GM23338 (cell line): ENCODE data around the gene PCYT2.

Experiments
- CREB1 ChIP-seq: fragments of 250-450 bp; sonication (Bioruptor Pico); IDR thresholded peaks from 2 replicates; pipeline ENCODE4 v1.5.0; 2020; ENCODE audit warnings: low read depth, mild to moderate bottlenecking, moderate library complexity
- ETS1 ChIP-seq: IDR thresholded peaks from 2 replicates; pipeline ENCODE4 v1.6.1; 2016; ENCODE audit warnings: antibody characterized with exemption
- EZH2 ChIP-seq: fragments of 200-600 bp; sonication (generic); IDR thresholded peaks from one replicate; pipeline ENCODE4 v1.8.0; 2017; ENCODE audit warnings: antibody characterized with exemption, mild to moderate bottlenecking, low read depth; ENCODE audit not compliant: unreplicated experiment
- EZH2phosphoT487 ChIP-seq: fragments of 200-600 bp; sonication (generic); IDR thresholded peaks from one replicate; pipeline ENCODE4 v1.8.1; 2018; ENCODE audit warnings: antibody characterized with exemption; ENCODE audit not compliant: unreplicated experiment
- JUNB ChIP-seq: IDR thresholded peaks from one replicate; pipeline ENCODE4 v1.6.1; 2016; ENCODE audit warnings: antibody characterized with exemption; ENCODE audit not compliant: unreplicated experiment
- POLR2AphosphoS5 ChIP-seq: IDR thresholded peaks from 2 replicates; pipeline ENCODE4 v1.6.1; 2016; ENCODE audit warnings: antibody characterized with exemption, low read depth
- REST ChIP-seq: IDR thresholded peaks from one replicate; pipeline ENCODE4 v1.6.1; 2018; ENCODE audit warnings: antibody characterized with exemption; ENCODE audit not compliant: unreplicated experiment
- STAT1 ChIP-seq: IDR thresholded peaks from one replicate; pipeline ENCODE4 v1.6.1; 2016; ENCODE audit warnings: antibody characterized with exemption; ENCODE audit not compliant: unreplicated experiment
- ZNF114 ChIP-seq: fragments of 250-450 bp; sonication (Bioruptor Pico); IDR thresholded peaks from 2 replicates; pipeline ENCODE4 v1.5.0; 2020; ENCODE audit warnings: mild to moderate bottlenecking, moderate library complexity
- ZNF331 ChIP-seq: fragments of 250-450 bp; sonication (Bioruptor Pico); IDR thresholded peaks from 2 replicates; pipeline ENCODE4 v1.5.0; 2020; ENCODE audit warnings: low read depth, mild to moderate bottlenecking, moderate library complexity
- ZNF462 ChIP-seq: fragments of 250-450 bp; sonication (Bioruptor Pico); IDR thresholded peaks from 2 replicates; pipeline ENCODE4 v1.5.0; 2020; ENCODE audit warnings: mild to moderate bottlenecking, moderate library complexity
- TF ChIP-seq, protein P1 (sequence below), 2 experiments: fragments of 200-600 bp in 1 of 2; sonication (generic) in 1 of 2; conservative IDR thresholded peaks; 2 replicates each; pipeline versions ENCODE4 v1.5.1 to v1.6.1; 2016 to 2017; ENCODE audit warnings: antibody characterized with exemption in 2 of 2, low read depth in 2 of 2, mild to moderate bottlenecking in 2 of 2, moderate library complexity in 1 of 2

DNA sequence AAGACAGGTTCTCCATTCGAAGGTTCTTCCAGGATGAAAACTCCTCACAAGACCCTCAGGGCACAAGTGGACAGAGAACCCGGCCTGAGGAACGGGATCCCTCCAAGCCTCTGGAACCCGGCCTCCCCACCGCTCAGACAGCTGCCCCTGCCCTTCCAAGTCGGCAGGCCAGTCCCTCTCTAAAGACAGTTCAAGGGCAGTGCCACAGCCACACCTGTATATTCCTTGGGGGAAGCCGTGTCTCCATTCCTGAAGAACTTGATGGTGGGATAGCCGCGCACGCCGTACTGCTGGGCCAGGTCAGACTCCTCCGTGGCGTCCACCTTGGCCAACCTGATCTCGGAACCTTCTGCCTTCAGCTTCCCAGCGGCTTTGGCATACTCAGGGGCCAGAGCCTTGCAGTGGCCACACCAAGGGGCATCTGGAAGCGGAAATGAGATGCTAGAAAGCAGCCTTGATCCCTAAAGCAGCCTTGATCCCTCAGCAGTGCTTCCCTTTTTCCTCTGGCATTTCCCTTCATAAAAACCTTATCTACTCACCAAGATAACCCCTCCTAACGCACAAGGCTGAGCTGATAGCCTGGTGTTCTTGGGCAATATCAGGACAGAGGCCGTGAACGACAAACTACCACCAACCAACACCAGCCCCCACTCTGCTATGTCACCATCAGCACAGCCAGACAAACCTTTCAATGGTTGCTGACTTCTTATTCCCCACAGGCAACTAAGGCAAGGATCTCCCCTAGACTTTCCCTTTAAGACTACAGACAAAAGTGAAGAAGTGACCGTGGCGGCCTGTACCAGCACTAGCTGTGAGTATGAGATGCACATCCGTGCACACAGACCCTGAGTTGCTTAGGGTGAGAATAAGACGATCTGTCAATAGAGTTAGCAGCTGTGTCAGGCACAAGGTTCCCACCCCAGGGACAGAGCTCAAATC is 52.0 kb downstream of the PCYT2 start:
- TF ChIP-seq ZNF114 (CRISPR knock-in tag) (no peak), POLR2AphosphoS5 (no peak), JUNB (no peak), REST (no peak), ZNF331 (CRISPR knock-in tag) (no peak), EZH2 (no peak), EZH2phosphoT487 (no peak), CREB1 (CRISPR knock-in tag) (no peak), ETS1 (no peak), STAT1 (no peak), ZNF462 (no peak)
- TF ChIP-seq, protein P1, sequence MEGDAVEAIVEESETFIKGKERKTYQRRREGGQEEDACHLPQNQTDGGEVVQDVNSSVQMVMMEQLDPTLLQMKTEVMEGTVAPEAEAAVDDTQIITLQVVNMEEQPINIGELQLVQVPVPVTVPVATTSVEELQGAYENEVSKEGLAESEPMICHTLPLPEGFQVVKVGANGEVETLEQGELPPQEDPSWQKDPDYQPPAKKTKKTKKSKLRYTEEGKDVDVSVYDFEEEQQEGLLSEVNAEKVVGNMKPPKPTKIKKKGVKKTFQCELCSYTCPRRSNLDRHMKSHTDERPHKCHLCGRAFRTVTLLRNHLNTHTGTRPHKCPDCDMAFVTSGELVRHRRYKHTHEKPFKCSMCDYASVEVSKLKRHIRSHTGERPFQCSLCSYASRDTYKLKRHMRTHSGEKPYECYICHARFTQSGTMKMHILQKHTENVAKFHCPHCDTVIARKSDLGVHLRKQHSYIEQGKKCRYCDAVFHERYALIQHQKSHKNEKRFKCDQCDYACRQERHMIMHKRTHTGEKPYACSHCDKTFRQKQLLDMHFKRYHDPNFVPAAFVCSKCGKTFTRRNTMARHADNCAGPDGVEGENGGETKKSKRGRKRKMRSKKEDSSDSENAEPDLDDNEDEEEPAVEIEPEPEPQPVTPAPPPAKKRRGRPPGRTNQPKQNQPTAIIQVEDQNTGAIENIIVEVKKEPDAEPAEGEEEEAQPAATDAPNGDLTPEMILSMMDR (conservative IDR thresholded peaks at IDR 0.05; ENCODE audit: low read depth in 2 of 2): no peak
